Duodenal mucosa (tissue), 2 donors: ENCODE measurements around the gene FYN.

ENCODE experiments used
- H3K27ac ChIP-seq: one replicate; pipeline ENCODE4 v1.7.0; 2013; ENCODE audit warnings: low read depth, low read length
- H3K27me3 ChIP-seq, 2 donors: one replicate each; pipeline ENCODE4 v1.7.0; 2013; ENCODE audit warnings: low read length in 2 of 2, control low read depth in 1 of 2; ENCODE audit not compliant: insufficient read depth in 2 of 2, control insufficient read depth in 1 of 2
- H3K36me3 ChIP-seq, 2 donors: one replicate each; pipeline ENCODE4 v1.7.0; 2013; ENCODE audit warnings: low read length in 2 of 2, control low read depth in 1 of 2; ENCODE audit not compliant: insufficient read depth in 2 of 2, control insufficient read depth in 1 of 2
- H3K4me1 ChIP-seq, 2 donors: one replicate each; pipeline ENCODE4 v1.7.0; 2013; ENCODE audit warnings: low read length in 2 of 2, control low read depth in 1 of 2; ENCODE audit not compliant: insufficient read depth in 2 of 2, control insufficient read depth in 1 of 2
- H3K4me3 ChIP-seq, 2 donors: one replicate each; pipeline ENCODE4 v1.7.0; 2013; ENCODE audit warnings: low read length in 2 of 2, low read depth in 1 of 2
- H3K9ac ChIP-seq, 2 donors: one replicate each; pipeline ENCODE4 v1.7.0; 2013; ENCODE audit warnings: low read length in 2 of 2, low read depth in 1 of 2
- H3K9me3 ChIP-seq, 2 donors: one replicate each; pipeline ENCODE4 v1.7.0; 2013; ENCODE audit warnings: low read length in 2 of 2, control low read depth in 1 of 2; ENCODE audit not compliant: control insufficient read depth in 1 of 2

FYN gene

DNA sequence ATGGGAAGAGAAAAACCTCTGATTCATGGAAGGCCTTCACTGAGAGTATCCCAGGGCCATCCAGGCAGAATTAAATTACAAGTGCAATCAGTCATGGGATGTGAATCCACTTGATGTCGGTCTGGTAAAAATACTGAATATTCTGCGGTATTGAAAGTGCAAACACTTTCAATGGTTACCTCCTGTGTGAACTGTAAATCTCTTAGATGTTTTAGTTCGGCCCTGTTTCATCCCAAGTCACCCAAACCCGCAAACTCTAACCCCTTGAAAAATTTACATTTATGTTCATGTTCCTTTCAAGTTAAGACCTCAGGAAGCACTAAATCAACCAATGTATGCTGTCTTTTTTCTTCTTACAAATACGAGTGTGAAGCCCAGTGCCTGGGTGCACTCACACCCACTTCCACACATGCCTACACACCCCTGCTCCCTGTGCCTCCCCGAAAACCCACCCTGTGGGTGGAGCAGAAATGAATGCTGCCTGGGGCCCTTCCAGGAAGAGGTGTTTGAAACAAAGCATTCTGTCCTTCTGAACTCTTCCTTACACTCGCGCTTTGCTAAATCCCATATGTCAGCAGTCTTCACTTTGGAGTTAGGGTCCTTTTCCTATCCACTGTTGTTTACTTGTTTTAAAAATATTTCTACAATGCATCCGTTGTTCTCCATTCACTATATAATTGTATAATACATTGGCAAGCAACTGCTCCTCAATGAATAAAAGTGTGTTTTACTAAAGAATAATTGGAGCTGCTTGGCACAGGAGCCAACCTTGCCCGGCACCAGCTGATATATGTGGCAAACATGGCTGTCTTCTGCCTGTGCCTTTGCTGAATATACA, 62.7 kb downstream of the FYN start:
- H3K9ac ChIP-seq, result no peak overlapping the region
- no peaks in the 10 kb centered on the region for H3K36me3 ChIP-seq
- peaks cover under 1 to 15% of the 10 kb centered on the region in 2 donors for H3K4me1 ChIP-seq
- no peak overlapping the region for H3K27ac ChIP-seq
- H3K4me3 ChIP-seq, result no peak overlapping the region
- no peaks in the 10 kb centered on the region for H3K27me3 ChIP-seq
- H3K9me3 ChIP-seq, result no peaks in the 10 kb centered on the region

DNA sequence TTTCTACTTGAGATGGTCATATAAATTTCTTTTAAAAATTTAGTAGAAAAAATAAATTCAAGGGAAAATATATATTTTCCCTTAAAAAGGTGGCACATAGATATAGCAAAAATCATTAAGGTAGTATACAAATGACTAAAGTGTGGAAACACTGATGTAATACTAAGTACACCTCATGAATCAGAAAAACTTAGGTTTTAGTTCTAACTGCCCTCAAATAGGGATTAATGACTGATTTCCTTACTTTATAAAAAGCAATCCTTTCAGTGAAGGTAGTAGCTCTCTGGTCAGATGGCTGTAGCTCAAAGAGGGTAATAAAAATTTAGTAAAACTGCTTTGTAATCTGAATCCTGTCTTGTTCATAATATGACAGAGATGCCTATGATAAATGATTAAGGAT, 63.5 kb downstream of the FYN start:
- Histone ChIP-seq H3K9me3 (no peaks in the 10 kb centered on the region), H3K36me3 (no peaks in the 10 kb centered on the region), H3K9ac (no peak overlapping the region), H3K4me1 (peaks cover 8 to 23% of the 10 kb centered on the region in 2 donors), H3K4me3 (no peak overlapping the region), H3K27me3 (no peaks in the 10 kb centered on the region), H3K27ac (no peak overlapping the region)

DNA sequence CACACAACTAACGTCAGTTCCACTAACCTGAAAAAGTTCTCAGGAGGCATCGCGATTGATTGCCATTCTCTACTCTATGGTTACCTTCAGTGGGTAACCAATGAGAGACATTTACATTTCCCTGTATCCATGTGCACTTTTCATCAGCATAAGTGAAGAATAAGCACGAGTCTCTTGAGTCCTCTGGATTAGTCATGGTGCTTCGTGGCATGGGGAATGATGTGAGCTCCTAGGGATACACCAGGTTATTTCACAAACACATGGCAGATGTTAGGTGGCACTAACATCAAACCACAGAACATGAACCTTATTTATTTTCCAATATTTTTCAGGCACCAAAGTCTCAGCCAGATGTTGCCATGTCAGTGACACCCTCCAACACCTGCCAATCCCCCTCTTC, 64.0 kb downstream of the FYN start:
- no peak overlapping the region for H3K27ac ChIP-seq
- H3K36me3 ChIP-seq, result no peaks in the 10 kb centered on the region
- no peaks in the 10 kb centered on the region for H3K9me3 ChIP-seq
- peaks cover 9 to 25% of the 10 kb centered on the region in 2 donors for H3K4me1 ChIP-seq
- H3K27me3 ChIP-seq, result no peaks in the 10 kb centered on the region
- no peak overlapping the region for H3K9ac ChIP-seq
- no peak overlapping the region for H3K4me3 ChIP-seq

- Histone ChIP-seq H3K4me1 (peaks cover 12 to 31% of the 10 kb centered on the region in 2 donors), H3K36me3 (no peaks in the 10 kb centered on the region), H3K27me3 (no peaks in the 10 kb centered on the region), H3K9ac (no peak overlapping the region), H3K4me3 (no peak overlapping the region), H3K9me3 (no peaks in the 10 kb centered on the region), H3K27ac (no peak overlapping the region)
Observed at GRCh38 chr6:111808493-111808892, 64.8 kb downstream of the FYN start.

GRCh38 chr6:111806561-111807497, 66.4 kb downstream of the FYN start:
- H3K27me3 ChIP-seq, result no peaks in the 10 kb centered on the region
- H3K27ac ChIP-seq, result no peak overlapping the region
- no peaks in the 10 kb centered on the region for H3K9me3 ChIP-seq
- H3K4me1 ChIP-seq, result peaks cover 17 to 34% of the 10 kb centered on the region in 2 donors
- H3K9ac ChIP-seq, result no peak overlapping the region
- H3K36me3 ChIP-seq, result no peaks in the 10 kb centered on the region
- no peak overlapping the region for H3K4me3 ChIP-seq

- H3K4me1 ChIP-seq, result peaks cover 17 to 34% of the 10 kb centered on the region in 2 donors
Observed at GRCh38 chr6:111806165-111806547, 67.1 kb downstream of the FYN start.

GRCh38 chr6:111805511-111806164, 67.6 kb downstream of the FYN start:
- H3K27me3 ChIP-seq, result no peaks in the 10 kb centered on the region
- no peaks in the 10 kb centered on the region for H3K36me3 ChIP-seq
- H3K9ac ChIP-seq, result no peak overlapping the region
- peaks cover 17 to 34% of the 10 kb centered on the region in 2 donors for H3K4me1 ChIP-seq
- H3K9me3 ChIP-seq, result no peaks in the 10 kb centered on the region
- no peak overlapping the region for H3K27ac ChIP-seq
- no peak overlapping the region for H3K4me3 ChIP-seq

More at GRCh38 chr6:111806165-111806547, 67.1 kb downstream of the FYN start:
- Histone ChIP-seq H3K9me3 (no peaks in the 10 kb centered on the region), H3K4me3 (no peak overlapping the region), H3K27ac (no peak overlapping the region), H3K36me3 (no peaks in the 10 kb centered on the region), H3K27me3 (no peaks in the 10 kb centered on the region), H3K9ac (no peak overlapping the region)

DNA sequence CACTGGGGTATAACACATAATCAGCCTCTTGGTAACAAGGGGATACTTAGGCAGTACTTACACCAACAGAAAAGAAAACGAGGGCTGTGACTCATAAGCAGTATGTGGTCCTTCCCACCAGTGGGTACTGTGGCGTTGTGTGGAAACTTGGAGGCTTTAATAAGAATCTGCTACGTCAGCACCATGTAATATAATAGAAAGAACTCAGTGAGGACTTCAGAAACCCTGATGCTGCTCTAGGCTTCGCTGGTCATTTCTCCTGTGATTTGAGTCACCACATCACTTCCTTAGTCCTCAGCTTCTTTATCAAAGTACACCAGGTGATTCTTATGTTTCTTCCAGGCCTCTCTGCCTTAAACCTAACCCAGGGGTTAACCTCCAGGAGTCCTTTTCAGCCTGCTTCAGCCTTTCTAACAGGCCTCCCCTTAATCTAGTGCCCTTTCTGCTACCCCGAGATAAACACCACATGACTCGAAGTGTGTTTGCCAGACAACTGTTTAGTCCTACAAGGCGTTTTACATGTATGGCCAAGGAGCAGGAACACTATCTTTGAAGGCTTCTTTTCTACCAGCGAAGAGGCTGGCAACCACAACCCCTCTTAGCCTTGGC, 68.5 kb downstream of the FYN start:
- peaks cover 17 to 34% of the 10 kb centered on the region in 2 donors for H3K4me1 ChIP-seq

DNA sequence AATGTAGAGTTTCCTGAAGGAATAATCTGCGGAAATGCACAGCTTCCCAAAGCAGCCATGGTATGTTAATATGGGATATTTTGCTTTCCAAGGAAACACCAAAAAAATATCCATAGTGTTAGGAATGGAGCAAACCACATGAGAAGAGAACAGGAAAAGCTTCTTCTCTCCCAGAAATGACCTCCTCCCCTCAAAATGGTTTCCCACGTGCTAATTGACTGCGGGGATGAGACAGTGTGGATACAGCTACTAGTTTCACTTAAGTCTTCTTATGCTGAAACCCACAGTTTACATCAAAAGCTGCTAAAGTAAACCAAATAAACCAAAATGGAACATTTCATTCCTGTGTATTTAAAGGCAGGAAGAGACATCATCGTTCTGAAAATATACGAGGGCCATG, 69.4 kb downstream of the FYN start:
- H3K9me3 ChIP-seq, result no peaks in the 10 kb centered on the region
- H3K27me3 ChIP-seq, result no peaks in the 10 kb centered on the region
- H3K4me3 ChIP-seq, result no peak overlapping the region
- peaks cover 17 to 34% of the 10 kb centered on the region in 2 donors for H3K4me1 ChIP-seq
- peak overlapping the region; percentile 42 for H3K27ac ChIP-seq
- H3K36me3 ChIP-seq, result no peaks in the 10 kb centered on the region
- H3K9ac ChIP-seq, result no peak overlapping the region

More for the DNA sequence above, 68.5 kb downstream of the FYN start:
- Histone ChIP-seq H3K4me3 (no peak overlapping the region), H3K36me3 (no peaks in the 10 kb centered on the region), H3K27me3 (no peaks in the 10 kb centered on the region), H3K9ac (no peak overlapping the region), H3K9me3 (no peaks in the 10 kb centered on the region), H3K27ac (peak overlapping the region; percentile 42)
